Measurements from ENCODE around the gene FERMT3. TPM values are rescaled to one million over a fixed set of nuclear protein-coding genes. Genes with fewer than 3 reads are reported as not detected.

Gene FERMT3
- polyA plus RNA-seq, 1 of the 3 experiments (the other 2 are of a cell fraction) = 1.4 TPM

GRCh38 chr11:64245401-64245796 lies 38.9 kb downstream of the FERMT3 start (continued):
- TF ChIP-seq USF1 (IDR thresholded peaks at IDR 0.05; ENCODE audit: borderline replicate concordance, low read depth) (no peak), GABPA (IDR thresholded peaks at IDR 0.05; ENCODE audit: low read depth) (peak; percentile 28; the same call in 1 of the 2 replicates), TCF12 (IDR thresholded peaks at IDR 0.05) (no peak; the same call in 1 of the 2 replicates), POLR2AphosphoS5 (IDR thresholded peaks at IDR 0.05; ENCODE audit: low read depth, low read length) (no peak; the same call in 1 of the 2 replicates), PBX3 (IDR thresholded peaks at IDR 0.05) (peak; percentile 26), CHD2 (IDR thresholded peaks at IDR 0.05; ENCODE audit: low read length, partially characterized antibody) (no peak), MEF2A (IDR thresholded peaks at IDR 0.05; ENCODE audit: borderline replicate concordance, low read depth) (no peak)

GRCh38 chr11:64245797-64246620 lies 39.5 kb downstream of the FERMT3 start:
- Histone ChIP-seq H3K9me2 (no peaks in the 10 kb centered on the region), H3K4me2 (peak overlapping the region; percentile 77), H3F3A (replicated peaks; ENCODE audit: insufficient read depth) (peaks cover 11% of the 10 kb centered on the region), H3K79me2 (ENCODE audit: insufficient read depth) (peaks cover 48% of the 10 kb centered on the region), H4K20me1 (ENCODE audit: insufficient read depth) (no peaks in the 10 kb centered on the region), H2AFZ (ENCODE audit: low read depth) (no peak overlapping the region), H3K9ac (peak overlapping the region; percentile 72), H3K9me3 (no peaks in the 10 kb centered on the region), H3K27me3 (ENCODE audit: insufficient read depth) (no peaks in the 10 kb centered on the region), H3K36me3 (replicated peaks in 1 of 2; ENCODE audit: control insufficient read depth in 1 of 2, insufficient read depth in 2 of 2, low read length in 1 of 2) (peaks cover 10 to 14% of the 10 kb centered on the region in 2 experiments), H3K27ac (ENCODE audit: low read depth in 2 of 2, low read length in 1 of 2) (peak overlapping the region; percentile 63 to 89), H3K4me3 (ENCODE audit: low read depth in 2 of 2, low read length in 1 of 2) (peak overlapping the region; percentile 75 to 98), H3K4me1 (ENCODE audit: control insufficient read depth in 1 of 2, insufficient read depth in 2 of 2, low read depth in 1 of 2, low read length in 1 of 2) (peaks cover 9 to 44% of the 10 kb centered on the region in 2 experiments; a peak in 2 of 4 replicates)
- ChIA-PET POLR2A (interaction anchor here (1.0 to 12.4 kb wide), 9 partner anchors 15 to 65 kb away, joined by 3 to 112 read pairs (median 3); partner anchors contain the start of gene ESRRA), CTCF (interaction anchor here (1.0 to 3.4 kb wide), 6 partner anchors 13 to 1084 kb away, joined by 3 to 20 read pairs (median 8); partner anchors contain the start of genes DNAJC4 and ESRRA)
- 2% methylated on average over 16 of the region's 46 CpGs for WGBS (ENCODE audit: low lambda C conversion rate)
- DNase-seq = peak; percentile 58
- TF ChIP-seq SIN3A (IDR thresholded peaks at IDR 0.05; ENCODE audit: borderline replicate concordance, low read depth, low read length) (peak; percentile 24; the same call in 1 of the 2 replicates), USF1 (IDR thresholded peaks at IDR 0.05; ENCODE audit: borderline replicate concordance, low read depth) (no peak), FOXJ3 (CRISPR knock-in tag; IDR thresholded peaks at IDR 0.05) (no peak), RCOR1 (IDR thresholded peaks at IDR 0.05; ENCODE audit: low read length) (peak; percentile 46; the same call in 1 of the 2 replicates), EZH2phosphoT487 (IDR thresholded peaks at IDR 0.05; ENCODE audit: borderline replicate concordance, low read depth) (no peak), IRF3 (IDR thresholded peaks at IDR 0.05; ENCODE audit: low read depth, low read length) (no peak), CTCF (IDR thresholded peaks at IDR 0.05) (no peak), ZBTB33 (IDR thresholded peaks at IDR 0.05; ENCODE audit: borderline replicate concordance, low read depth) (no peak), MXI1 (IDR thresholded peaks at IDR 0.05; ENCODE audit: low read depth, low read length) (no peak), JUND (IDR thresholded peaks at IDR 0.05) (no peak; the same call in 1 of the 2 replicates), NRF1 (IDR thresholded peaks at IDR 0.05; ENCODE audit: low read depth, low read length) (no peak), CHD2 (IDR thresholded peaks at IDR 0.05; ENCODE audit: low read length, partially characterized antibody) (no peak), YY1 (IDR thresholded peaks at IDR 0.05; ENCODE audit: low read depth) (peak; percentile 65; the same call in 1 of the 2 replicates), EP300 (IDR thresholded peaks at IDR 0.05; ENCODE audit: borderline replicate concordance in 1 of 2, low read depth in 1 of 2, low read length in 1 of 2) (no peak), MAX (IDR thresholded peaks at IDR 0.05; ENCODE audit: low read depth) (peak; percentile 55; the same call in 1 of the 2 replicates), MEF2A (IDR thresholded peaks at IDR 0.05; ENCODE audit: borderline replicate concordance, low read depth) (no peak), TEAD4 (IDR thresholded peaks at IDR 0.05; ENCODE audit: borderline replicate concordance, insufficient read depth) (no peak; the same call in 1 of the 2 replicates)

All from SK-N-SH (cell line).